ENCODE data around the gene USP35. TPM values are rescaled to one million over a fixed set of nuclear protein-coding genes. Genes with fewer than 3 reads are reported as not detected.
A peak's percentile ranks its signal among the peaks of the same experiment; 100 is the strongest.

The USP35 gene
- polyA plus RNA-seq, 3 donors: 0.42 to 7.6 (median 0.63) TPM

DNA sequence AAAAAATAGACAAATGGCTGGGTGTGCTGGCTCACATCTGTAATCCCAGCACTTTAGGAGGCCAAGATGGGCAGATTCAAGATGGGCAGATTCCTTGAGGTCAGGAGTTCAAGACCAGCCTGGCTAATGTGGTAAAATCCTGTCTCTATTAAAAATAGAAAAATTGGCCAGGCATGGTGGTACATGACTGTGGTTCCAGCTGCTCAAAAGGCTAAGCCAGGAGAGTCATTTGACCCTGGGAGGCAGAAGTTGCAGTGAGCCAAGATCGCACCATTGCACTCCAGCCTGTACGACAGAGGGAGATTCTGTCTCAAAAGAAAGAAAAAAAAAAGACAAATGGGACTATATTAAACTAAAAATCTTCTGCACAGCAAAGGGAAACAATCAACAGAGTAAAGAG, 55.4 kb downstream of the USP35 start:
- H3K4me1 ChIP-seq (ENCODE audit: control insufficient read depth in 1 of 2, insufficient read depth in 2 of 2, low read length in 2 of 2): peaks cover 0 to 6% of the 10 kb centered on the region in 2 donors
- Mint-ChIP-seq H3K4me3 (no peak overlapping the region), H3K36me3 (peaks cover 67 to 69% of the 10 kb centered on the region in 2 donors), H3K27ac (peak overlapping the region in 1 of 7 donors; percentile 2), H3K4me1 (peaks cover 11% of the 10 kb centered on the region), H3K9me3 (peaks cover 6 to 22% (median 15%) of the 10 kb centered on the region in 7 donors), H3K27me3 (ENCODE audit: low read depth in 3 of 3) (no peaks in the 10 kb centered on the region)
- H3K9me3 ChIP-seq (replicated peaks in 1 of 2; ENCODE audit: control insufficient read depth in 1 of 2, insufficient read depth in 1 of 2, low read length in 2 of 2): peaks cover 0 to 16% of the 10 kb centered on the region in 2 donors
- intact Hi-C loops (cut with micrococcal nuclease): no loop called here
- WGBS (ENCODE audit: insufficient coverage): 100% methylated on average over 1 of the region's 2 CpGs
- DNase-seq: no peak
- no peak overlapping the region for H3K27ac ChIP-seq (ENCODE audit: low read depth in 1 of 2, low read length in 2 of 2)
- TF ChIP-seq, protein P1, sequence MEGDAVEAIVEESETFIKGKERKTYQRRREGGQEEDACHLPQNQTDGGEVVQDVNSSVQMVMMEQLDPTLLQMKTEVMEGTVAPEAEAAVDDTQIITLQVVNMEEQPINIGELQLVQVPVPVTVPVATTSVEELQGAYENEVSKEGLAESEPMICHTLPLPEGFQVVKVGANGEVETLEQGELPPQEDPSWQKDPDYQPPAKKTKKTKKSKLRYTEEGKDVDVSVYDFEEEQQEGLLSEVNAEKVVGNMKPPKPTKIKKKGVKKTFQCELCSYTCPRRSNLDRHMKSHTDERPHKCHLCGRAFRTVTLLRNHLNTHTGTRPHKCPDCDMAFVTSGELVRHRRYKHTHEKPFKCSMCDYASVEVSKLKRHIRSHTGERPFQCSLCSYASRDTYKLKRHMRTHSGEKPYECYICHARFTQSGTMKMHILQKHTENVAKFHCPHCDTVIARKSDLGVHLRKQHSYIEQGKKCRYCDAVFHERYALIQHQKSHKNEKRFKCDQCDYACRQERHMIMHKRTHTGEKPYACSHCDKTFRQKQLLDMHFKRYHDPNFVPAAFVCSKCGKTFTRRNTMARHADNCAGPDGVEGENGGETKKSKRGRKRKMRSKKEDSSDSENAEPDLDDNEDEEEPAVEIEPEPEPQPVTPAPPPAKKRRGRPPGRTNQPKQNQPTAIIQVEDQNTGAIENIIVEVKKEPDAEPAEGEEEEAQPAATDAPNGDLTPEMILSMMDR (IDR thresholded peaks at IDR 0.05): no peak
- no peak overlapping the region for H3K9ac ChIP-seq (ENCODE audit: insufficient read depth, low read length, poor library complexity, severe bottlenecking)
- no peak overlapping the region for H2AFZ ChIP-seq (ENCODE audit: insufficient read depth, low read depth, low read length, poor library complexity, severe bottlenecking)
- H3K4me3 ChIP-seq (replicated peaks in 1 of 3; ENCODE audit: low read depth in 2 of 3, low read length in 3 of 3): no peak overlapping the region
- no peak overlapping the region for H3K4me2 ChIP-seq (replicated peaks; ENCODE audit: extremely low read depth, low read length, poor library complexity, severe bottlenecking)
- peaks cover 74% of the 10 kb centered on the region for H4K20me1 ChIP-seq (ENCODE audit: insufficient read depth, low read length)
- peaks cover 22 to 68% of the 10 kb centered on the region in 2 donors for H3K36me3 ChIP-seq (replicated peaks in 1 of 2; ENCODE audit: control insufficient read depth in 1 of 2, insufficient read depth in 2 of 2, low read length in 2 of 2)
- H3K79me2 ChIP-seq (ENCODE audit: insufficient read depth, low read length): peaks cover 39% of the 10 kb centered on the region
- no peaks in the 10 kb centered on the region for H3K27me3 ChIP-seq (ENCODE audit: control insufficient read depth in 2 of 2, insufficient read depth in 2 of 2, low read length in 2 of 2)

- Histone ChIP-seq H3K4me2 (replicated peaks; ENCODE audit: extremely low read depth, low read length, poor library complexity, severe bottlenecking) (no peak overlapping the region), H4K20me1 (ENCODE audit: insufficient read depth, low read length) (peaks cover 72% of the 10 kb centered on the region), H3K27me3 (ENCODE audit: control insufficient read depth in 2 of 2, insufficient read depth in 2 of 2, low read length in 2 of 2) (no peaks in the 10 kb centered on the region), H3K4me1 (ENCODE audit: control insufficient read depth in 1 of 2, insufficient read depth in 2 of 2, low read length in 2 of 2) (peaks cover 0 to 6% of the 10 kb centered on the region in 2 donors), H3K36me3 (replicated peaks in 1 of 2; ENCODE audit: control insufficient read depth in 1 of 2, insufficient read depth in 2 of 2, low read length in 2 of 2) (peaks cover 28 to 72% of the 10 kb centered on the region in 2 donors), H3K9ac (ENCODE audit: insufficient read depth, low read length, poor library complexity, severe bottlenecking) (no peak overlapping the region), H3K9me3 (replicated peaks in 1 of 2; ENCODE audit: control insufficient read depth in 1 of 2, insufficient read depth in 1 of 2, low read length in 2 of 2) (peaks cover 0 to 16% of the 10 kb centered on the region in 2 donors), H3K27ac (ENCODE audit: low read depth in 1 of 2, low read length in 2 of 2) (peak overlapping the region in 1 of 2 donors; percentile 52), H3K79me2 (ENCODE audit: insufficient read depth, low read length) (peaks cover 39% of the 10 kb centered on the region), H3K4me3 (replicated peaks in 1 of 3; ENCODE audit: low read depth in 2 of 3, low read length in 3 of 3) (no peak overlapping the region), H2AFZ (ENCODE audit: insufficient read depth, low read depth, low read length, poor library complexity, severe bottlenecking) (no peak overlapping the region)
- intact Hi-C loops (cut with micrococcal nuclease): no loop called here
- TF ChIP-seq, protein P1 (IDR thresholded peaks at IDR 0.05): no peak
- Mint-ChIP-seq H3K27ac (peak overlapping the region in 5 of 7 donors; percentile 5 to 89 (median 25)), H3K4me3 (no peak overlapping the region), H3K4me1 (peaks cover 11% of the 10 kb centered on the region), H3K36me3 (peaks cover 68 to 70% of the 10 kb centered on the region in 2 donors), H3K27me3 (ENCODE audit: low read depth in 3 of 3) (no peaks in the 10 kb centered on the region), H3K9me3 (peaks cover 6 to 19% (median 15%) of the 10 kb centered on the region in 7 donors)
- DNase-seq: no peak
- no CpG with 5 or more reads among the region's 4 CpGs for WGBS (ENCODE audit: insufficient coverage)
Observed at GRCh38 chr11:78244546-78245255, 56.0 kb downstream of the USP35 start.
